ENCODE data around the gene ARHGAP10.
"Not testable (repeated sequence)": the region's sequence is repeated elsewhere in the genome, so short reads cannot be mapped to it uniquely, and the experiment has no call there.

The ARHGAP10 gene

GRCh38 chr4:147912106-147912505 is 180.2 kb downstream of the ARHGAP10 start:
- not testable (repeated sequence) for DNase-seq (ENCODE audit: low spot score)

- DNase-seq (ENCODE audit: low spot score) = no peak
Observed at GRCh38 chr4:147913137-147913536, 181.2 kb downstream of the ARHGAP10 start.

- peak; percentile 58 for DNase-seq (ENCODE audit: low spot score)
Observed at GRCh38 chr4:147916351-147916750, 184.5 kb downstream of the ARHGAP10 start.

GRCh38 chr4:147923381-147923780 is 191.5 kb downstream of the ARHGAP10 start:
- DNase-seq (ENCODE audit: low spot score) = no peak

GRCh38 chr4:147923854-147924253 is 192.0 kb downstream of the ARHGAP10 start:
- no peak for DNase-seq (ENCODE audit: low spot score)

- DNase-seq (ENCODE audit: low spot score) = peak; percentile 47
Observed at GRCh38 chr4:147924604-147925412, 192.9 kb downstream of the ARHGAP10 start.

- DNase-seq (ENCODE audit: low spot score) = no peak
Observed at GRCh38 chr4:147927377-147928137, 195.7 kb downstream of the ARHGAP10 start.

GRCh38 chr4:147928400-147928799 is 196.5 kb downstream of the ARHGAP10 start:
- DNase-seq (ENCODE audit: low spot score) = no peak

- no peak for DNase-seq (ENCODE audit: low spot score)
Observed at GRCh38 chr4:147929746-147930145, 197.9 kb downstream of the ARHGAP10 start.

- no peak for DNase-seq (ENCODE audit: low spot score)
Observed at GRCh38 chr4:147933316-147933715, 201.4 kb downstream of the ARHGAP10 start.

- no peak for DNase-seq (ENCODE audit: low spot score)
Observed at GRCh38 chr4:147933779-147934178, 201.9 kb downstream of the ARHGAP10 start.

GRCh38 chr4:147938496-147938895 is 206.6 kb downstream of the ARHGAP10 start:
- no peak for DNase-seq (ENCODE audit: low spot score)

- DNase-seq (ENCODE audit: low spot score) = no peak
Observed at GRCh38 chr4:147940171-147940570, 208.3 kb downstream of the ARHGAP10 start.

GRCh38 chr4:147941373-147941772 is 209.5 kb downstream of the ARHGAP10 start:
- no peak for DNase-seq (ENCODE audit: low spot score)

- DNase-seq (ENCODE audit: low spot score) = no peak
Observed at GRCh38 chr4:147942729-147943128, 210.8 kb downstream of the ARHGAP10 start.

- no peak for DNase-seq (ENCODE audit: low spot score)
Observed at GRCh38 chr4:147943159-147943638, 211.3 kb downstream of the ARHGAP10 start.

- no peak for DNase-seq (ENCODE audit: low spot score)
Observed at GRCh38 chr4:147944249-147944648, 212.4 kb downstream of the ARHGAP10 start.

GRCh38 chr4:147944670-147945260 is 212.9 kb downstream of the ARHGAP10 start:
- DNase-seq (ENCODE audit: low spot score) = no peak

- no peak for DNase-seq (ENCODE audit: low spot score)
Observed at GRCh38 chr4:147948336-147948735, 216.4 kb downstream of the ARHGAP10 start.

GRCh38 chr4:147950261-147950660 is 218.4 kb downstream of the ARHGAP10 start:
- DNase-seq (ENCODE audit: low spot score) = no peak

- DNase-seq (ENCODE audit: low spot score) = no peak
Observed at GRCh38 chr4:147950841-147951240, 219.0 kb downstream of the ARHGAP10 start.

GRCh38 chr4:147954850-147955249 is 223.0 kb downstream of the ARHGAP10 start:
- DNase-seq (ENCODE audit: low spot score) = no peak
